GM10248 (cell line): ENCODE data around the gene MCTP1.

Experiments used
- CTCF ChIA-PET: fragments of 300-600 bp; sonication (Branson Sonifier 250); formaldehyde crosslinking; extraction: SDS; loops from one replicate; lab custom pipeline; 2021; ENCODE audit warnings: antibody characterized with exemption; lab: Yijun Ruan, JAX
- POLR2A ChIA-PET: fragments of 350-650 bp; sonication (Branson Sonifier 250); formaldehyde crosslinking; extraction: SDS; loops from one replicate; lab custom pipeline; 2020; ENCODE audit warnings: antibody characterized with exemption; lab: Yijun Ruan, JAX
- DNase-seq: peaks from one replicate; pipeline ENCODE4 v3.0.0; 2012; ENCODE audit errors: extremely low spot score
- CTCF ChIP-seq: IDR thresholded peaks from 2 replicates; pipeline ENCODE4 v1.5.1; 2012; ENCODE audit warnings: mild to moderate bottlenecking, low read depth; ENCODE audit errors: extremely low read depth, missing control alignments, control extremely low read depth

MCTP1 gene

DNA sequence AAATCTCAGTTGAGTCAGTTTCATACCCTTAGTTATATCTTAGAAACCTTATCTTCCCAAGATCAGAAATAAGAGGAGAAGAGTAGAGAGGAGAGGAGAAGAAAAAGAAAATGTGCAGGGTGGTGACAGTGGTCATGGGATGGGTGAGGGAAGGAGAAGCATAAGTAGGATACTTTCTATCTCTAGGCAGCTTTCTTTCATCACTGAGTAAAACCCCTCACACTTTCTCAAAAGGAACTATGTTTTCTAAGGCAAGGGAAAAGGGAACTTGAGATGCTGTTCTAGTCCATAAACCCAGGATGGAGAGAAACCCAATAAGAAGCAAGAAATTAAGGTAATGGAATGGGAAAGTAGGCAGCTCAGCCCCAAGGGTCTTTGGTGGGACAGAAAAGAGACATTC is 225.3 kb downstream of the MCTP1 start:
- CTCF ChIA-PET = interaction anchor here (1.1 to 1.6 kb wide), 3 partner anchors 16 to 32 kb away, joined by 3 read pairs; no protein-coding TSS in a partner anchor
- no peak for TF ChIP-seq CTCF
- POLR2A ChIA-PET = interaction anchor here (0.6 kb wide), 1 partner anchor 1732 kb away, joined by 4 read pairs; no protein-coding TSS in a partner anchor
- no peak for DNase-seq

DNA sequence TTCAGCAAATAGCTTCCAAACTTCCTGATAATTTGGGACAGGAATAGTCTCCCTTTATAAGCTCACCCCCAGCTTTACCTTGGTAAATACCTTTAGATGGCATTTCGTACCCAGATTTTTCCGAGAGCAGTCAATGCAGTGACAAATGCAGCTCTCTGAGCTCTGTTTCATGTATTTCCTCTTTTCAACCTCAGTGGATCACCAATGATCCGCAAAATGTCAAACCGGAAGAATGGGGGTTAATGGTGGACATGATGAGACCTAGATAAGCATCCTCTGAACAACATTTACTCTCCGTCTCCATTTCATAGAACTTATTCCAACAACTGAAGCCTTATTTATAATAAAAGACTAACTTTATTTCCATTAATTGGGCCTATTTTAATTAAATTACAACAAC is 227.3 kb downstream of the MCTP1 start:
- ChIA-PET CTCF (no interaction called here), POLR2A (no interaction called here)
- no peak for DNase-seq
- no peak for TF ChIP-seq CTCF

- ChIA-PET CTCF (interaction anchor here (1.1 to 5.1 kb wide), 7 partner anchors 11 to 174 kb away, joined by 3 to 45 read pairs (median 6); no protein-coding TSS in a partner anchor), POLR2A (no interaction called here)
- no peak for TF ChIP-seq CTCF
- DNase-seq = no peak
Measured at GRCh38 chr5:95053253-95053652, 231.6 kb downstream of the MCTP1 start.

- no peak for DNase-seq
- no peak for TF ChIP-seq CTCF
- ChIA-PET POLR2A (no interaction called here), CTCF (interaction anchor here (1.2 to 2.9 kb wide), 2 partner anchors 13 to 109 kb away, joined by 3 to 7 read pairs; no protein-coding TSS in a partner anchor)
Measured at GRCh38 chr5:95050708-95051107, 234.2 kb downstream of the MCTP1 start.

GRCh38 chr5:95048628-95049027 is 236.3 kb downstream of the MCTP1 start:
- DNase-seq = no peak
- ChIA-PET POLR2A (no interaction called here), CTCF (interaction anchor here (1.5 to 2.9 kb wide), 2 partner anchors 15 to 33 kb away, joined by 3 to 7 read pairs; no protein-coding TSS in a partner anchor)
- TF ChIP-seq CTCF = no peak

GRCh38 chr5:95045181-95045965 is 239.5 kb downstream of the MCTP1 start:
- ChIA-PET CTCF (interaction anchor here (0.8 to 8.5 kb wide), 3 partner anchors 9 to 25 kb away, joined by 3 to 45 read pairs (median 3); no protein-coding TSS in a partner anchor), POLR2A (no interaction called here)
- no peak for DNase-seq
- TF ChIP-seq CTCF = no peak
